ENCODE results near the gene NID1.

DNA sequence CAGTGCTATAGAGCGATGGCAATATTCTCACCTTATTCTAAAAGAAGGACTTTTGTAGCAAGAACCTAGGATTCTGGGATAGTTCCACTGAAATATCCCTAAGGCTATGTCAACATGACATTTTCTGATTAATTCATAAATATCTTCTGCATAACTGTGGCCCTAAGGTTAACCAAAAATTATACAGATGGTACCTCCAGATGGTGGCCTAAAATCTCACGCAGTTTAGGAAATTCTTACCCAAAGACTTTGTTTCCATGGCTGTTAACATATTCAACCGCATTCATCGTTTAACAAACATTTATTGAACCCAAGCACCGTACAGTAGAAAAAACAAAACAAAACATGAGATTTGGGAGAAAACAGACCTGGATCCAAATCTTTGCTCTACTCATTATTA is 19.1 kb downstream of the NID1 start:
- no peak for TF ChIP-seq NFE2L2 (IDR thresholded peaks at IDR 0.05; ENCODE audit: low read depth, low read length)
- TF ChIP-seq, protein P1, sequence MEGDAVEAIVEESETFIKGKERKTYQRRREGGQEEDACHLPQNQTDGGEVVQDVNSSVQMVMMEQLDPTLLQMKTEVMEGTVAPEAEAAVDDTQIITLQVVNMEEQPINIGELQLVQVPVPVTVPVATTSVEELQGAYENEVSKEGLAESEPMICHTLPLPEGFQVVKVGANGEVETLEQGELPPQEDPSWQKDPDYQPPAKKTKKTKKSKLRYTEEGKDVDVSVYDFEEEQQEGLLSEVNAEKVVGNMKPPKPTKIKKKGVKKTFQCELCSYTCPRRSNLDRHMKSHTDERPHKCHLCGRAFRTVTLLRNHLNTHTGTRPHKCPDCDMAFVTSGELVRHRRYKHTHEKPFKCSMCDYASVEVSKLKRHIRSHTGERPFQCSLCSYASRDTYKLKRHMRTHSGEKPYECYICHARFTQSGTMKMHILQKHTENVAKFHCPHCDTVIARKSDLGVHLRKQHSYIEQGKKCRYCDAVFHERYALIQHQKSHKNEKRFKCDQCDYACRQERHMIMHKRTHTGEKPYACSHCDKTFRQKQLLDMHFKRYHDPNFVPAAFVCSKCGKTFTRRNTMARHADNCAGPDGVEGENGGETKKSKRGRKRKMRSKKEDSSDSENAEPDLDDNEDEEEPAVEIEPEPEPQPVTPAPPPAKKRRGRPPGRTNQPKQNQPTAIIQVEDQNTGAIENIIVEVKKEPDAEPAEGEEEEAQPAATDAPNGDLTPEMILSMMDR (conservative IDR thresholded peaks at IDR 0.05; ENCODE audit: low read depth, low read length): no peak
- TF ChIP-seq SMC3 (IDR thresholded peaks at IDR 0.05; ENCODE audit: low read depth, low read length): no peak
- TF ChIP-seq RFX5 (IDR thresholded peaks at IDR 0.05; ENCODE audit: low read depth, low read length): no peak
- no peak for TF ChIP-seq POLR2A (IDR thresholded peaks at IDR 0.05; ENCODE audit: low read depth, low read length)
- no peak for TF ChIP-seq RAD21 (IDR thresholded peaks at IDR 0.05; ENCODE audit: low read length)
- TF ChIP-seq CEBPB (IDR thresholded peaks at IDR 0.05; ENCODE audit: low read depth, low read length): no peak
